Inferior parietal cortex (tissue), 1 donor: ENCODE measurements around the gene CRTC2.
A peak's percentile ranks its signal among the peaks of the same experiment; 100 is the strongest.
"Not testable (repeated sequence)": the region's sequence is repeated elsewhere in the genome, so short reads cannot be mapped to it uniquely, and the experiment has no call there.

Experiments used
- DNase-seq: peaks from one replicate; pipeline ENCODE4 v3.0.0-alpha.2; 2016; ENCODE audit errors: extremely low spot score

Gene CRTC2

GRCh38 chr1:153929426-153929825, 29.0 kb downstream of the CRTC2 start:
- DNase-seq = no peak

- DNase-seq = peak; percentile 68
Measured at GRCh38 chr1:153928791-153929341, 29.5 kb downstream of the CRTC2 start.

GRCh38 chr1:153928245-153928644, 30.2 kb downstream of the CRTC2 start:
- DNase-seq = peak; percentile 9

GRCh38 chr1:153926405-153926804, 32.0 kb downstream of the CRTC2 start:
- no peak for DNase-seq

- peak; percentile 99 for DNase-seq
Measured at GRCh38 chr1:153922972-153923925, 35.2 kb downstream of the CRTC2 start, which contains the start of gene GATAD2B. Gene GATAD2B, minus strand, starts transcription at chr1:153922972. Its CDS starts 94,625 bp downstream, at chr1:153828347.

- peak; percentile 37 for DNase-seq
Measured at GRCh38 chr1:153922076-153922971, 36.1 kb downstream of the CRTC2 start.

GRCh38 chr1:153921803-153922075, 36.7 kb downstream of the CRTC2 start:
- no peak for DNase-seq

GRCh38 chr1:153921080-153921802, 37.2 kb downstream of the CRTC2 start:
- DNase-seq = no peak

- peak; percentile 23 for DNase-seq
Measured at GRCh38 chr1:153919876-153920852, 38.2 kb downstream of the CRTC2 start.

- no peak for DNase-seq
Measured at GRCh38 chr1:153916297-153916696, 42.1 kb downstream of the CRTC2 start.

- DNase-seq = no peak
Measured at GRCh38 chr1:153912349-153912748, 46.1 kb downstream of the CRTC2 start.

- DNase-seq = not testable (repeated sequence)
Measured at GRCh38 chr1:153910560-153910959, 47.9 kb downstream of the CRTC2 start.

GRCh38 chr1:153908071-153908470, 50.3 kb downstream of the CRTC2 start:
- DNase-seq = no peak

- DNase-seq = no peak
Measured at GRCh38 chr1:153907134-153907533, 51.3 kb downstream of the CRTC2 start.

- DNase-seq = no peak
Measured at GRCh38 chr1:153906396-153906795, 52.0 kb downstream of the CRTC2 start.

- DNase-seq = not testable (repeated sequence)
Measured at GRCh38 chr1:153905908-153906307, 52.5 kb downstream of the CRTC2 start.

GRCh38 chr1:153903841-153904455, 54.5 kb downstream of the CRTC2 start:
- DNase-seq = no peak

- no peak for DNase-seq
Measured at GRCh38 chr1:153899509-153899908, 58.9 kb downstream of the CRTC2 start.
